Measurements from ENCODE around the gene RNU6-7. TPM values are rescaled to one million over a fixed set of nuclear protein-coding genes. Genes with fewer than 3 reads are reported as not detected.

RNU6-7 gene
- total RNA-seq, 1 donor from 2014 or later: not detected

DNA sequence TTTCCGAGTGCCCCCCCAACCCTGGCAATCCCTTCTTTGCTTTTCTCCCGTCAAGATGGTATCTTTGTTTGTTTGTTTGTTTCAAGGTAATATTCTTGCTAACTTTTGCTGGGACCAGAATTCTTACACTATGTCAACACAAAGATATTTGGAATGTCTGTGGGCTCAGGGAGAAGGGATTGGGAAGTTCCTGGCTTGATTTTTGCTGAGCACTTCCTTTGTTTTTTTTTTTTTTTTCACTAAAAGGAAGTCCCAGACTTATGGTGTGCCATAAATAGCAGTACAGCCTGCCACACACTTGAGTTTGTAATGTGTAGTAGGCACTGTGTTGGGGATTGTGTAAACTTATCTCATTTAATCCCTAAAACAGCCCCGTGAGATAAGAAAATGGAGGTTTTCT is 11.2 kb upstream of the RNU6-7 start:
- Mint-ChIP-seq H3K36me3 (ENCODE audit: unreplicated experiment) (no peaks in the 10 kb centered on the region), H3K27ac (ENCODE audit: unreplicated experiment) (no peak overlapping the region), H3K4me1 (ENCODE audit: low read depth, unreplicated experiment) (no peaks in the 10 kb centered on the region), H3K4me3 (ENCODE audit: unreplicated experiment) (no peak overlapping the region), H3K27me3 (ENCODE audit: unreplicated experiment) (no peaks in the 10 kb centered on the region), H3K9me3 (ENCODE audit: unreplicated experiment) (no peaks in the 10 kb centered on the region)
- TF ChIP-seq, protein P1, sequence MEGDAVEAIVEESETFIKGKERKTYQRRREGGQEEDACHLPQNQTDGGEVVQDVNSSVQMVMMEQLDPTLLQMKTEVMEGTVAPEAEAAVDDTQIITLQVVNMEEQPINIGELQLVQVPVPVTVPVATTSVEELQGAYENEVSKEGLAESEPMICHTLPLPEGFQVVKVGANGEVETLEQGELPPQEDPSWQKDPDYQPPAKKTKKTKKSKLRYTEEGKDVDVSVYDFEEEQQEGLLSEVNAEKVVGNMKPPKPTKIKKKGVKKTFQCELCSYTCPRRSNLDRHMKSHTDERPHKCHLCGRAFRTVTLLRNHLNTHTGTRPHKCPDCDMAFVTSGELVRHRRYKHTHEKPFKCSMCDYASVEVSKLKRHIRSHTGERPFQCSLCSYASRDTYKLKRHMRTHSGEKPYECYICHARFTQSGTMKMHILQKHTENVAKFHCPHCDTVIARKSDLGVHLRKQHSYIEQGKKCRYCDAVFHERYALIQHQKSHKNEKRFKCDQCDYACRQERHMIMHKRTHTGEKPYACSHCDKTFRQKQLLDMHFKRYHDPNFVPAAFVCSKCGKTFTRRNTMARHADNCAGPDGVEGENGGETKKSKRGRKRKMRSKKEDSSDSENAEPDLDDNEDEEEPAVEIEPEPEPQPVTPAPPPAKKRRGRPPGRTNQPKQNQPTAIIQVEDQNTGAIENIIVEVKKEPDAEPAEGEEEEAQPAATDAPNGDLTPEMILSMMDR (IDR thresholded peaks at IDR 0.05; ENCODE audit: partially characterized antibody, unreplicated experiment): no peak
- no peak for DNase-seq

DNA sequence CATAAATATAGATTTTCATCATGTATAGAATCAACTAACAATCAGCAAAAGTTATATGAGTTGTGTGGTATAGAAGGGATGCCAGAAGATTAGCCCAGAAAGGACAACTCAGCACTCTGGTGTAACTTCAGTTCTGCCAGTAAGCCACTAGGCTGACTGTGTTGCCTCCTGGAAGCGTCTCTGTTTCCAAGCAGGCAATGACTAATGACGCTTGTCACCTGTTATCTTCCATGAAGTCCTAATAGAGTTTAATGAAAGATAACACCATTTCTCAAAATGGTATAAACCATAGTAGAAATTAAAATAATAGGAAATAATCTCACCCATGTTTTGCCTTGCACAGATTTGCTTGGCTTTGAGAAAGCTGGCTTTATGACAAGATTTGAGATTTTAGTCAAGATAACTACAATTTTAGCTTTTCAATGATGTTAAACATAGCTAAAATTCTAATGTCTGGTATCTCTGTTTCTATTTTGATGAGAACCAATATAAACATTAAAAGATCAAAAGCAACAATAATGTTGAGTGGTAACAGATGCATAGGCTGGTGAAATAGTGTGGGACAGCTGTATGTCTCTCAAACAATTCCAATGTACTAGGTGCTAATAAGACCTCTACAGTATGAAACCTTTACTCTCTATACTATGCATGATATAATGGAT is 9.0 kb upstream of the RNU6-7 start:
- H3K9me3 Mint-ChIP-seq (ENCODE audit: unreplicated experiment): no peaks in the 10 kb centered on the region
- no peaks in the 10 kb centered on the region for H3K36me3 Mint-ChIP-seq (ENCODE audit: unreplicated experiment)
- DNase-seq: no peak
- H3K4me3 Mint-ChIP-seq (ENCODE audit: unreplicated experiment): no peak overlapping the region
- H3K27me3 Mint-ChIP-seq (ENCODE audit: unreplicated experiment): peaks cover 1% of the 10 kb centered on the region
- TF ChIP-seq, protein P1 (IDR thresholded peaks at IDR 0.05; ENCODE audit: partially characterized antibody, unreplicated experiment): no peak
- H3K4me1 Mint-ChIP-seq (ENCODE audit: low read depth, unreplicated experiment): no peaks in the 10 kb centered on the region
- no peak overlapping the region for H3K27ac Mint-ChIP-seq (ENCODE audit: unreplicated experiment)

DNA sequence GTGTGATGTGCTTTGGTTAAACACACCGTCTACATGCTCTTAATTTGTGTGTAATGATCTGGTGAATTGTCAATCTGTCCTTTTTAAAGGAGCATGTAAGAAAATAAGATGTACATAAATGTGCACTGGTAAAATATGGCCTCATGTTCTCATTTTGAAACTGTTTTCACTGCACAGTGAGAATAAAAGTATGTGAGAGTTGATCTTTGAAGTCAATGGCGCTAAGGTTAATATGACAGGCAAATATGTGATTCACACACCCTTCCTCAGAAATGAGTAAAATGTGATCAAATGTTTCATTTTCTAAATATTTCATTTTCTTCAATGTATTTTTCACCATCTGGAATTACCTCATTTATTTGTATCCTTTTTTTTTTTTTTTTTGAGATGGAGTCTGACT is 8.3 kb upstream of the RNU6-7 start:
- Mint-ChIP-seq H3K4me3 (ENCODE audit: unreplicated experiment) (no peak overlapping the region), H3K4me1 (ENCODE audit: low read depth, unreplicated experiment) (no peaks in the 10 kb centered on the region), H3K27ac (ENCODE audit: unreplicated experiment) (no peak overlapping the region), H3K36me3 (ENCODE audit: unreplicated experiment) (no peaks in the 10 kb centered on the region), H3K27me3 (ENCODE audit: unreplicated experiment) (peaks cover 1% of the 10 kb centered on the region), H3K9me3 (ENCODE audit: unreplicated experiment) (no peaks in the 10 kb centered on the region)
- TF ChIP-seq, protein P1 (IDR thresholded peaks at IDR 0.05; ENCODE audit: partially characterized antibody, unreplicated experiment): no peak
- no peak for DNase-seq

DNA sequence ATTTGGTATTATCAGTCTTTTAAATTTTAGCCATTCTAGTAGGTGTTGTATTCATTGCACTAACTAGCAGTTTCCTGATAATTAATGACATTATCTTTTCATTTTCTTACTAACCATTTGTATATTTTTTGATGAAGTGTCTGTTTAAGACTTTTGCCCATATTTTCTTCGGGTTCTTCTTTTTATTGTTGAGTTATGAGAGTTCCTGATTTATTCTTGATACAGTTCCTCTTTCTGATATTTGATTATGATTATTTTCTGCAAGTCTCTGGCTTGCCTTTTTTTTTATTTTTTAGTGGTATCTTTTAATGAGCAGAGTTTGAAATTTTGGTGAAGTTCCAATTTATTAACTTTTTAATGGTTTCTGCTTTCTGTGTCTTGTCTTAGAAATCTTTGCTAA is 6.2 kb upstream of the RNU6-7 start:
- peaks cover 1% of the 10 kb centered on the region for H3K27me3 Mint-ChIP-seq (ENCODE audit: unreplicated experiment)
- no peak for DNase-seq
- H3K36me3 Mint-ChIP-seq (ENCODE audit: unreplicated experiment): no peaks in the 10 kb centered on the region
- no peak overlapping the region for H3K27ac Mint-ChIP-seq (ENCODE audit: unreplicated experiment)
- no peak overlapping the region for H3K4me3 Mint-ChIP-seq (ENCODE audit: unreplicated experiment)
- no peaks in the 10 kb centered on the region for H3K9me3 Mint-ChIP-seq (ENCODE audit: unreplicated experiment)
- TF ChIP-seq, protein P1 (IDR thresholded peaks at IDR 0.05; ENCODE audit: partially characterized antibody, unreplicated experiment): no peak
- H3K4me1 Mint-ChIP-seq (ENCODE audit: low read depth, unreplicated experiment): no peaks in the 10 kb centered on the region

DNA sequence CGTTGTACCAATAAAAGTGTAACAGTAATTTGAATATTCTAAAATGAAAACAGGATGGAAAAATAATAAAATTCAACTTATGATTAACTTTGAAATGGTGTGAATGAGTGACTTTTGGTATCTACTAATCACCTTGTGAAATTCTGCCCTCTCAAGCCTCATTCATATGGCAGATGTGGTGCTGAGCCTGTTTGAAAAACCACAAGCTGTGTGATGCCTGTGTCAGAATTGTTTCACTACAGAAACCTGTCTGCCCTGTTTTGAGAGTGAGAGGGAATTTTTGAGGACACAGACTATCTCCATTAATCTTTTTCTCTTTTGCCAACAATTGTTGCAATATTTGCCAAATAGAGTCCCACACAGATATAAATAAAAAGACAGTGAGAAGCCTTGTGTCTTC is 3.9 kb upstream of the RNU6-7 start:
- peaks cover 3% of the 10 kb centered on the region for H3K4me1 Mint-ChIP-seq (ENCODE audit: low read depth, unreplicated experiment)
- H3K27me3 Mint-ChIP-seq (ENCODE audit: unreplicated experiment): peaks cover 9% of the 10 kb centered on the region
- H3K36me3 Mint-ChIP-seq (ENCODE audit: unreplicated experiment): no peaks in the 10 kb centered on the region
- no peak for DNase-seq
- H3K9me3 Mint-ChIP-seq (ENCODE audit: unreplicated experiment): peaks cover 11% of the 10 kb centered on the region
- no peak overlapping the region for H3K4me3 Mint-ChIP-seq (ENCODE audit: unreplicated experiment)
- H3K27ac Mint-ChIP-seq (ENCODE audit: unreplicated experiment): no peak overlapping the region
- TF ChIP-seq, protein P1 (IDR thresholded peaks at IDR 0.05; ENCODE audit: partially characterized antibody, unreplicated experiment): no peak

Data from glutamatergic neuron (in vitro differentiated cells).